Measurements from ENCODE around the gene GRK5.
"Not testable (repeated sequence)": the region's sequence is repeated elsewhere in the genome, so short reads cannot be mapped to it uniquely, and the experiment has no call there.

GRK5 gene

GRCh38 chr10:119222966-119223386 is 15.6 kb downstream of the GRK5 start:
- FAIRE-seq = no peak

- FAIRE-seq = no peak
Measured at GRCh38 chr10:119225083-119225658, 17.8 kb downstream of the GRK5 start.

GRCh38 chr10:119227825-119228224 is 20.5 kb downstream of the GRK5 start:
- FAIRE-seq = no peak

GRCh38 chr10:119231654-119232053 is 24.3 kb downstream of the GRK5 start:
- FAIRE-seq = no peak

GRCh38 chr10:119232439-119232838 is 25.1 kb downstream of the GRK5 start:
- FAIRE-seq = not testable (repeated sequence)

- FAIRE-seq = no peak
Measured at GRCh38 chr10:119233123-119233820, 25.9 kb downstream of the GRK5 start.

- no peak for FAIRE-seq
Measured at GRCh38 chr10:119233821-119234220, 26.4 kb downstream of the GRK5 start.

GRCh38 chr10:119235356-119235755 is 28.0 kb downstream of the GRK5 start:
- FAIRE-seq = no peak

- no peak for FAIRE-seq
Measured at GRCh38 chr10:119237722-119238436, 30.5 kb downstream of the GRK5 start.

- no peak for FAIRE-seq
Measured at GRCh38 chr10:119238577-119238976, 31.2 kb downstream of the GRK5 start.

GRCh38 chr10:119239015-119239414 is 31.6 kb downstream of the GRK5 start:
- FAIRE-seq = not testable (repeated sequence)

- not testable (repeated sequence) for FAIRE-seq
Measured at GRCh38 chr10:119239630-119240029, 32.3 kb downstream of the GRK5 start.

GRCh38 chr10:119241066-119241465 is 33.7 kb downstream of the GRK5 start:
- FAIRE-seq = no peak

- FAIRE-seq = no peak
Measured at GRCh38 chr10:119242186-119242585, 34.8 kb downstream of the GRK5 start.

GRCh38 chr10:119243488-119243887 is 36.1 kb downstream of the GRK5 start:
- no peak for FAIRE-seq

- FAIRE-seq = no peak
Measured at GRCh38 chr10:119243967-119244366, 36.6 kb downstream of the GRK5 start.

- no peak for FAIRE-seq
Measured at GRCh38 chr10:119245272-119245671, 37.9 kb downstream of the GRK5 start.

- FAIRE-seq = no peak
Measured at GRCh38 chr10:119246862-119247549, 39.6 kb downstream of the GRK5 start.

GRCh38 chr10:119247550-119247894 is 40.2 kb downstream of the GRK5 start:
- no peak for FAIRE-seq

GRCh38 chr10:119248184-119248583 is 40.8 kb downstream of the GRK5 start:
- no peak for FAIRE-seq

- no peak for FAIRE-seq
Measured at GRCh38 chr10:119248681-119249080, 41.3 kb downstream of the GRK5 start.

- no peak for FAIRE-seq
Measured at GRCh38 chr10:119250641-119251314, 43.4 kb downstream of the GRK5 start.

GRCh38 chr10:119251315-119251708 is 43.9 kb downstream of the GRK5 start:
- no peak for FAIRE-seq

Data from TTC549 (cell line).